Endothelial cell of hepatic sinusoid (primary cell): ENCODE data around the gene CNTRL.
"Not testable (repeated sequence)": the region's sequence is repeated elsewhere in the genome, so short reads cannot be mapped to it uniquely, and the experiment has no call there.

Source experiments
- in situ Hi-C: cut with HindIII; loops from 2 replicates; pipeline ENCODE4 v1.10.0; 2017; ENCODE audit warnings: low sequenced_read_pairs

Gene CNTRL

DNA sequence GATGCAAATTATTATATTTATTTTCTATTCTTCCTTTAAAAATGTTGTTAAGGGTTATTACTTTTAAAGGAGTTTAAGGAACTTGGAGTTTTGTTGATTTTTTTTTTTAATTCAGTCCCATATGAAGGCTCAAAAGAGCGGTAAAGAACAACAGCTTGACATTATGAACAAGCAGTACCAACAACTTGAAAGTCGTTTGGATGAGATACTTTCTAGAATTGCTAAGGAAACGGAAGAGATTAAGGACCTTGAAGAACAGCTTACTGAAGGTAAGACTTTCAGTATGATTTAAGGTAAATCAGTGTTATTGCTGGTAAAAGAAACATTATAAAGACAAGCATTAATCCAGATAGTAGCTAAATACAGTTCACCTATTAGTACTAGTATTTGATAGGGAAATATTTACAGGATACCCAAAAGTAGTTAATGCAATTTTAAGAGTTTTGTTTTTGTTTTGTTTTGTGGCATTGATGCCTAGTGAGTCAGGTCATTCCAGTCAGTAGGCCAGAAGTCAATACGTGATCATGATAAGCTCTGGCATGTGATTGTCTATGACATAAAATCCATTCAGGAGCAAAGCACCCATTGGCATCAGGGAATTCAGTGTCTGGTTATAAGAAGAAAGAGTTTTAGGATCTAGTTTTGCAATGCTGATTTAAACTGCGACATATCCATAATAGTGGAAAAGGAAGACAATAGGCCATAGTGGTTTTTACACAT is 49.2 kb downstream of the CNTRL start:
- in situ Hi-C loops = no loop called here

DNA sequence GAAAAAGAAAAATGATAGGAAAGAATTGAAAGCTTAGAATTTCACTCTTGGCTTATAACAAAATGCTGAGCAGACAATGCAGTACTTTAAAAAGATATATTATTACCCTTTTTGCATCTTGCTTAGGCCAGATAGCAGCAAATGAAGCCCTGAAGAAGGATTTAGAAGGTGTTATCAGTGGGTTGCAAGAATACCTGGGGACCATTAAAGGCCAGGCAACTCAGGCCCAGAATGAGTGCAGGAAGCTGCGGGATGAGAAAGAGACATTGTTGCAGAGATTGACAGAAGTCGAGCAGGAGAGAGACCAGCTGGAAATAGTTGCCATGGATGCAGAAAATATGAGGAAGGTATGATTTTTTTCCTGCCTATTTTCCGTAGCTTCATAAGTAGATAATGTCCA is 50.8 kb downstream of the CNTRL start:
- in situ Hi-C loops = no loop called here

DNA sequence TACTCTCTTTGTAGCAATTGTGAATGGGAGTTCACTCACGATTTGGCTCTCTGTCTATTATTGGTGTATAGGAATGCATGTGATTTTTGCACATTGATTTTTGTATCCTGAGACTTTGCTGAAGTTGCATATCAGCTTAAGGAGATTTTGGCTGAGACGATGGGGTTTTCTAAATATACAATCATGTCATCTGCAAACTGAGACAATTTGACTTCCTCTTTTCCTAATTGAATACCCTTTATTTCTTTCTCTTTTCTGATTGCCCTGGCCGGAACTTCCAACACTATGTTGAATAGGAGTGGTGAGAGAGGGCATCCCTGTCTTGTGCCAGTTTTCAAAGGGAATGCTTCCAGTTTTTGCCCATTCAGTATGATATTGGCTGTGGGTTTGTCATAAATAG is 54.6 kb downstream of the CNTRL start:
- in situ Hi-C loops = not testable (repeated sequence)

DNA sequence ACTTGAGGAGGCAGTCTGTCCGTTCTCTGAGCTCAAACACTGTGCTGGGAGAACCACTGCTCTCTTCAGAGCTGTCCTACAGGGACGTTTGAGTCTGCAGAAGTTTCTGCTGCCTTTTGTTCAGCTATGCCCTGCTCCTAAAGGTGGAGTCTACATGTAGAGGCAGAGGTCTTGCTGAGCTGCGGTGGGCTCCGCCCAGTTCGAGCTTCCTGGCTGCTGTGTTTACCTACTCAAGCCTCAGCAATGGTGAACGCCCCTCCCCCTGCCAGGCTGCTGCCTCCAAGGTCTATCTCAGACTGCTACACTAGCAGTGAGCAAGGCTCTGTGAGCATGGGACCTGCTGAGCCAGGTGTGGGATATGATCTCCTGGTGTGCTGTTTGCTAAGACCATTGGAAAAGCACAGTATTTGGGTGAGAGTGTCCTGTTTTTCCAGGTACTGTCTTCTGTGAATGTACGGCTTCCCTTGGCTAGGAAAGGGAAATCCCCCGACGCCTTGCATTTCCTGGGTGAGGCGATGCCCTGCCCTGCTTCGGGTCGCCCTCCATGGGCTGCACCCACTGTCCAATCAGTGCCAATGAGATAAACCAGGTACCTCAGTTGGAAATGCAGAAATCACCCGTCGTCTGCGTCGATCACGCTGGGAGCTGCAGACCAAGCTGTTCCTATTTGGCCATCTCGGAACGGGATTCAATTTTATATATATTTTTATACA is 58.5 kb downstream of the CNTRL start:
- in situ Hi-C loops = no loop called here

DNA sequence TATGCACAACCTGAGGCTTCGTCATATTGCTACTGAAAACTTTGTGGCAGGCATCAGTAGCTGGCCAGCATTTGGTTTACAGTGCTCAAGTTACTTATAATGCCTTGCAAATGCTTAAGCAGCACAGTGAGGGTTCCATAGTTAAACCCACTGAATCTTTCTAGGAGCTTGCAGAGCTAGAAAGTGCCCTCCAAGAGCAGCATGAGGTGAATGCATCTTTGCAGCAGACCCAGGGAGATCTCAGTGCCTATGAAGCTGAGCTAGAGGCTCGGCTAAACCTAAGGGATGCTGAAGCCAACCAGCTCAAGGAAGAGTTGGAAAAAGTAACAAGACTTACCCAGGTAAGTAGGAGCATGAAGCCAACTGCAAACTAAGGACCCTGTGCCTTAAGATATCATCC is 60.9 kb downstream of the CNTRL start:
- in situ Hi-C loops = no loop called here

DNA sequence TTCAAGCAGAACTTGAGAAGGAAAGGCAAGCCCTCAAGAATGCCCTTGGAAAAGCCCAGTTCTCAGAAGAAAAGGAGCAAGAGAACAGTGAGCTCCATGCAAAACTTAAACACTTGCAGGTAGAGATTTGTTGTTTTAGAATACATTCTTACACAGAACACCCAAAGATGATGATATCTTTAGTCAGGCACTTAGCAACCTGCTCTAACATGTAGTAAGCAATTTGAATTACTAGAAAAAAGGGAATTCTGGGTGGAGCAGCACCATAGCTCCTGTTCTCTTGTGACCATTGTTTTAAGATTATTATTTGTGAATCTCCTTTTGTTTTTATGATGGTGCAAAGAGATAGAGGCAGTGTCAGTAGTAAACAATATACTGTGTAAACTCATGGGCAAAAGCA is 63.8 kb downstream of the CNTRL start:
- in situ Hi-C loops = no loop called here

DNA sequence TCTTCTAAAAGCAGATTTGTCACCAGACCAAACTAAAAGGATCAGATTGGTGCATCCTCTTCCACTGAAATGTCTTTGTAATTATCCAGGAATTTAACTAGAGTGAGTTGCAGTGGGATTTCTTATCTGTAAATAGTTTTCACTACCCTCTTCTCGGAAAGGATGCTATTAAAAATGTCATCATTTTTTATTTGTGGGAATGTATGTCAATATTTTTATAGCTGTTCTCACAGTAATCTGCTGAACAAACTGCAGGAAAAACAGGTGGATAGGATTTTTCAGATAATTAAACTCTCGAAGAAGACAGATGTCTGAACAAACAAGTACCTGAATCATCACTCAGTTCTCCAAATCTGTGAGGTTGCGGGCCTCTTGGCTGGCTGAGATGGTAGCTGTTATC is 64.2 kb downstream of the CNTRL start:
- in situ Hi-C loops = no loop called here

DNA sequence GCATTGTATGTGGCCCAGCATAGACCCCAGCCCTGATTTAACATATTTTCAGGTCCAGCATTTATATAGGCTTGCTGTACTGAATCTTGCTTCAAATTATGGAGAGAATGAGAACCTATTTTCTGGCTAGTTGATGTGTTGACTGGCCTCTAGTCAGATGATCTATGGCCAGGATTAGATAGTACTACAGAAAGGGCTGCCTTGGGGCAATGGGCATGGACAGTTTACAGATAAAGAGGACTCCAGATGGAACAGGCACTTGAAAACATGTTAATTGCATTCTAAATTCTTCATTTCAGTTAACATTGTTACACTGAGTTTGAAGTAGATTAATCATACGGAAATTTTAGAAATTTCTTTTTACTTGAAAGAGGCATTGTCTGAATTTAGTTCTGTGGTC is 65.4 kb downstream of the CNTRL start:
- in situ Hi-C loops = no loop called here

DNA sequence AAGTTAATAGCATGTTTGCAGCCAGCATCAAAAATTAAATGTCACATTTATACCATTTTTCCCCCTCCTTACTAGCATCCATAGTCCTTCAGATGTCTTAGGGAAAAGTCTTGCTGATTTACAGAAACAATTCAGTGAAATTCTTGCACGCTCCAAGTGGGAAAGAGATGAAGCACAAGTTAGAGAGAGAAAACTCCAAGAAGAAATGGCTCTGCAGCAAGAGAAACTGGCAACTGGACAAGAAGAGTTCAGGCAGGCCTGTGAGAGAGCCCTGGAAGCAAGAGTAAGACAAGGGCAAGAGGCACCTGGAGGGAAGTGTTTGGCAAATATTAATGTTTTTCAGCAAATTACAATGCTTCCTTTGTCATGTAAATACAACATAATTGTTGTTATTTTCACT is 66.6 kb downstream of the CNTRL start:
- in situ Hi-C loops = no loop called here

DNA sequence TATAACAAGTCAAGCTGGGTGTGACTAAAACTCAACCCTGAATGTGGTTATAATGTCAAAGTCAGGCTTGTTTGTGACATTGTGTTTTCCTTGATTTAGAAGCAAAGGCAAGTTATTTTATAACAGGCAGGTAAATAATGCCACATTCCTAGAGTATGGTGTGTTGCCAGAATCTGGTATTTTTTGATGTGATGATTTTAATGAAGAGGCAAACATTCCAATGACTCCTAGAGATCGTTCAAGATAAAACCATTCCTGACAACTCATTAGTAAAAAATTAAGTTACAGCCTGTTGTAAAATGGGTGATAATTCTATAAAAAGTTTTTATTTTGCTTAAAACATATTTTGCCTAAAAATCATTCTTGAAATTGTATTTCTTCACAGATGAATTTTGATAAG is 67.0 kb downstream of the CNTRL start:
- in situ Hi-C loops = no loop called here

DNA sequence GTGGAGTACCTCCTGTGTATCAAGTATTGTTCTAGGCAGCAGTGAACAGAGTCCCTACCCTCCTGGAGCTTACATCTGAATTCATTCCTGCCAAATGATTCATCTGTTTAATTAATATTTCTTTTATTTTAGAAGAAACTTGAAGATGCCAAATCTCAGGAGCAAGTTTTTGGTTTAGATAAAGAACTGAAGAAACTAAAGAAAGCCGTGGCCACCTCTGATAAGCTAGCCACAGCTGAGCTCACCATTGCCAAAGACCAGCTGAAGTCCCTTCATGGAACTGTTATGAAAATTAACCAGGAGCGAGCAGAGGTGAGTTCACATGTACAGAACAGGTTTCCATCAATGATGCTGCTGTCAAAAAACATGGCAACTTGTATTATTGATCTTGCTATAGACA is 69.0 kb downstream of the CNTRL start:
- in situ Hi-C loops = no loop called here

DNA sequence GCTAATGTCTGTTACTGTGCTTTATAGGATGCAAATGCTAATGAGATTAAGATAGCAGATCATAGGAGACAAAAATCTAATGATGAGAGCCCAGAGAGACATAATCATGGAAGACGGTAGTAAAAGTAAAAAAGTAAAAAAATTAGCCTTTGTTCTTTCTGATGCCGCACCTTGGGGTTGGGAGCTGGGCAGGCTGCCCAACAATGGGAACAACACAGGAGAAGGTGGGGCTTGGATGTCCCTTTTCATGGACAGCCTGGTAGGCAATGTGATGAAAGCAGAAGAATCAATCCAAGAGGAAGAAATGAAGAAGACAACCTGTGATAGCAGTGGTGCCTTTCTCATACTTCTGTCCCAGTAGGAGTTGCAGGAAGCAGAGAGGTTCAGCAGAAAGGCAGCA is 69.7 kb downstream of the CNTRL start:
- in situ Hi-C loops = no loop called here

DNA sequence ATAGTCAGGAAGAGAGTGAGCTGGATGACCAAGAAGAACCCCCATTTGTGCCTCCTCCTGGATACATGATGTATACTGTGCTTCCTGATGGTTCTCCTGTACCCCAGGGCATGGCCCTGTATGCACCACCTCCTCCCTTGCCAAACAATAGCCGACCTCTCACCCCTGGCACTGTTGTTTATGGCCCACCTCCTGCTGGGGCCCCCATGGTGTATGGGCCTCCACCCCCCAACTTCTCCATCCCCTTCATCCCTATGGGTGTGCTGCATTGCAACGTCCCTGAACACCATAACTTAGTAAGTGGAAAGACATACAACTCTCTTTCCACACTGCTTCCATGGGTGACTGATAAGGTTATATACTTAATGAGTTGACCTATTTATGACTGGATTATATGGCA is 75.4 kb downstream of the CNTRL start:
- in situ Hi-C loops = no loop called here

DNA sequence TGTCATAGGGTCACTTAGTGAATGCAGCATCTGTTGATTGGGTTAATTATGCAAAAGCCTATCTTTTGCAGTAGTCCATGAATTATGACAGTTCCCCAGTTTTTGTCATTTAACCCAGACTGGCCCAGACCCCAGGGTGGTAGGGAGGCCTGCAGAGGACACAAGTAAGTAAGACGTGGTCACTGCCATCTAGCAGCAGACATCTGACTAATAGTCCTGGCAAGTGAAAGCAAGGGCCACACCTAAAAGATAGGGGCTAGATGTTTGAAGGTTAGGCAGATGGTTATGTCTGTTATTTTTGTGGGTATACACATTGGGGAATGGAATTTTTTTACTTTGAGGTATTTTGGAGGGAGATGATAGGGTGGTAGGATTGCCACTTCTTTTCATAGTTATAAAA is 78.9 kb downstream of the CNTRL start:
- in situ Hi-C loops = no loop called here

DNA sequence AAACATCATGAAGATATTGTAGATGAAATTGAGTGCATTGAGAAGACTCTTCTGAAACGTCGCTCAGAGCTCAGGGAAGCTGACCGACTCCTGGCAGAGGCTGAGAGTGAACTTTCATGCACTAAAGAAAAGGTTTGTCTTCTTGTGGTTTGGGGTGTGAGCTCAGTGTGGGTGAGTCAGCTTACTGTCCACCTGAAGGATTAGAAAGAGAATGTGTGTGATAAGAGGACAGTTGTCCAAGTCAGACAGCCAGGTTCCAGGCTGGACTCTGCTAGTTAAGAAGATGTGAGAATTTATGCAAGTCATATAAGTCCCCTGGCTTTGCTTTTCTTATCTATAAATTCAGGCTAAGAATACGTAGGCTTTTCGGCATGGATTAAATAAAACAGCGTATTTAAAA is 80.0 kb downstream of the CNTRL start:
- in situ Hi-C loops = no loop called here

DNA sequence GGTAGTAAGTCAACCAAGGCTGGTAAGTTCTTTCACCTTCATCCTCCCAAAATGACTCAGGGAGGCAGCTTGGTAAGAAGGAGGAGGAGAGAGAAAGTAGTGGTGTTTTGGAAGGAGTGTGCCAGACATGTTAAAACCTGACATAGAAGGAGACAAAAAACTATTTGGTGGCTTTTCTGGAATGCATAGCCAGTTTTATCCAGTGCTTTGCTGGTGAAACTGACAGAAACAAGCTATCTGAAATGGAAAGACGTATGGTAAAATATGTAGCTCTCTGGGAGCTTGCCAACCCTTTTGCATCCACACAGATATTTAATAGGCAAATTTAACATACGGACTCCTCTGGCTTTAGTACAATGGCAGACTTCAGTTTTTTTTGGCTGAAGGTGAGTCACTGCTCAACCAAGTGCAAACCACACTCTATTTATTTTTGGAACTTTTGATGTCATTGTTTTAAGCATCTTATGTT is 81.5 kb downstream of the CNTRL start:
- in situ Hi-C loops = no loop called here

DNA sequence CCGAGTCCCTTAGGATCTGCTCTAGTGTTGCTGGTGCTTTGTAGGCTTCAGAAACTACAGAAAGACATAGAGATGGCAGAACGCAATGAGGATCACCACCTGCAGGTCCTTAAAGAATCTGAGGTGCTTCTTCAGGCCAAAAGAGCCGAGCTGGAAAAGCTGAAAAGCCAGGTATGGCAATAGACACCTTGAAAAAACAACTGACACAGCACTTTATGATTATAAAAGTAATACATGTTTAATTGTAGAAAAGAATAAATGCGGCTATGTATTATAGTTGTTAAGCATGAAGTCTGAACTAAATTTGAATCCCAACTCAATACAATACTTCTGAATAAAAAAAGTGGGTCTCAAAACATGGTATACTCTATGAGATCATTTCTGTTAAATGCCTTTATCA is 83.2 kb downstream of the CNTRL start:
- in situ Hi-C loops = no loop called here

DNA sequence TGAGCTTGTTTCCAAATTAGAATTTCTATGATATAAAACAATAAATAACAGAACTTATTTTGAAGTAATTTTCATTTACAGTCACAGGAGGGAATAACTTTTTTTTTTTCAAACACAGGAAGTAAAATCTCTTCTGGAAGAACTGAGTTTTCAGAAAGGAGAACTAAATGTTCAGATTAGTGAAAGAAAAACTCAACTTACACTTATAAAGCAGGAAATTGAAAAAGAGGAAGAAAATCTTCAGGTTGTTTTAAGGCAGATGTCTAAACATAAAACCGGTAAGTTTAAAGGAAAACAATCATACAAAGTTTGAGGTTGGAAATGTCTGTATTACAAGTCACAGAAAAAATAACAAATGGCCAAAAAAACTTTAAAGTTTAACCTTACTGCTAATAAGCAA is 85.3 kb downstream of the CNTRL start:
- in situ Hi-C loops = no loop called here

DNA sequence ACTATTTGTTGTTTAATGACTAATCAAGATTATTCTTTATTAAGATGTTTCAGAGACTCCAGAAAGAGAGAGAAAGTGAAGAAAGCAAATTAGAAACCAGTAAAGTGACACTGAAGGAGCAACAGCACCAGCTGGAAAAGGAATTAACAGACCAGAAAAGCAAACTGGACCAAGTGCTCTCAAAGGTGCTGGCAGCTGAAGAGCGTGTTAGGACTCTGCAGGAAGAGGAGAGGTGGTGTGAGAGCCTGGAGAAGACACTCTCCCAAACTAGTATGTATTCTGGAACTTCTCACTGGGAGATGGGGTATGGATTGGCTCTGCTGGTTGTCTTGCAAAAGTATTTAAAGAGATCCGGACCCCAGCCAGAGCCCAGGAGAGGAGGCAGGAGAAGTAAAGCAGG is 93.3 kb downstream of the CNTRL start:
- in situ Hi-C loops = no loop called here

DNA sequence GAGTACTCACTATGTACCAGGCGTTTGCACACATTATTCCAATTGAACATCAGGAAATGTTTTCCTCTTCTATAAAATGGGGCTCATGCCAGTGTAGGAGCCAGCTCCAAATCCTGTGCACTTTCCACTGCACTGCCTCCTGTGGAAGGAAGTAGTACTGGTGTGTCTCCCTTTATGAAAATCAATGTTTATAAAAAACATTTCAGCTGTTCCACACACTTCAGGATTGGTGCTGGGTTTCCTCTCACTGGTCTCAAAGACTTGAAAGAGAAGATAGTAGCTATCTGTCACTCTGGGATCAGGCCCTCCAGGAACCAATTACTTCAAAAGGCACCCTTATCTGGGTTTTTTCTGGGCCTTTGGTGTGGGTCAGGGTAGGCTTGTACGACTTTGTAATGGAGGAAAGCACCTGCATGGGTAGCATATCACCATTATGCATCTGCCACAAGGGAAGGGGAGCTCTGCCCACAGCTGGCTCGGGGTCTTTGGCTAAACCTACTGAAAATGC is 94.4 kb downstream of the CNTRL start:
- in situ Hi-C loops = no loop called here

DNA sequence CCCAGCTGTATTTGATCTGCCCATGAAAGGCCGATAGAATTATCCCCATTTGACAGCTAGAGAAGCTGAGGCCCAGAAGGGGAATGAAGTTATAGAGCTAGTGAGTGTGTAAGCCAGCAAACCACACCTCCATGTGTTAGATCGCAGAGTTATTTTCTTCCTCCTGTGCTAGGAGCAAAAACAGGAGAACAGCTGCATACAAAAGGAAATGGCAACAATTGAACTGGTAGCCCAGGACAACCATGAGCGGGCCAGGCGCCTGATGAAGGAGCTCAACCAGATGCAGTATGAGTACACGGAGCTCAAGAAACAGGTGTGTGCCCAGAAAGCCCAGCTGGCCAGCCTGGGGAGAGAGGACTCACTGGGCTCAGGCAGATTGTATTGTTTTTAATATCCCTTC is 96.5 kb downstream of the CNTRL start:
- in situ Hi-C loops = no loop called here

DNA sequence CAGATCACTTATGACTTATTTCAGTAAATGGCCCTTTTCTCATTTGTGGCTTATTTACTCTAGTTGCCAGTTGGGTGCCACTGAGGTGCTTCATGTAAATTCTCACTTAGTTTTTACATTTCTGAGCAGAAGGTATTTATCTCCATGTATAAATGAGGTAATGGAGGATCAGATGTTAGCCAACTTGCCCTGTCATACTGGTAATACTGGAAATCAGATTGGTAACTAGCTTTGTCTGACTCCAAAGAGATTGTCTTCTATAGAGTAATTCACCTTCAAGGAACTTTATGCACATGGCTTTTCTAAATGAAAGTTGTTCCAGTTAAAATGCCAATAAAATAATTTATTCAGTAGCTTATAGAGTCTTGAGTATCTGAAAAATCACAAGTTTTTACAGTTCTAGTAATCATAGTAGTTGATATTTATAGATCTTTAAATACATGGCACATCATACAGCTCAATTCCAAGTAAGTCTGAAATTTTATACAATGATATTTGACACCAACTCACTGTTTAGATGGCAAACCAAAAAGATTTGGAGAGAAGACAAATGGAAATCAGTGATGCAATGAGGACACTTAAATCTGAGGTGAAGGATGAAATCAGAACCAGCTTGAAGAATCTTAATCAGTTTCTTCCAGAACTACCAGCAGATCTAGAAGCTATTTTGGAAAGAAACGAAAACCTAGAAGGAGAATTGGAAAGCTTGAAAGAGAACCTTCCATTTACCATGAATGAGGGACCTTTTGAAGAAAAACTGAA is 98.2 kb downstream of the CNTRL start:
- in situ Hi-C loops = no loop called here
